Trophoblast cell (in vitro differentiated cells and primary cell): ENCODE results near the gene URI1. TPM values are rescaled to one million over a fixed set of nuclear protein-coding genes. Genes with fewer than 3 reads are reported as not detected.

Experiments used
- DNase-seq, 2 donors: peaks; one replicate each; pipeline ENCODE4 v3.0.0-alpha.2; 2016
- H2AFZ ChIP-seq: 2 replicates; pipeline ENCODE4 v1.6.1; 2013; ENCODE audit warnings: low read length, moderate library complexity, mild to moderate bottlenecking; ENCODE audit not compliant: insufficient read depth, poor library complexity
- H2AK5ac ChIP-seq: 2 replicates; pipeline ENCODE4 v1.6.1; 2013; ENCODE audit warnings: mild to moderate bottlenecking, low read length
- H2BK120ac ChIP-seq: 2 replicates; pipeline ENCODE4 v1.6.1; 2013; ENCODE audit warnings: low read length, mild to moderate bottlenecking, moderate library complexity; ENCODE audit not compliant: insufficient read depth, poor library complexity
- H2BK12ac ChIP-seq: 2 replicates; pipeline ENCODE4 v1.6.1; 2013; ENCODE audit warnings: mild to moderate bottlenecking, low read length, moderate library complexity
- H2BK5ac ChIP-seq: 2 replicates; pipeline ENCODE4 v1.6.1; 2013; ENCODE audit warnings: low read length, low read depth, moderate library complexity, mild to moderate bottlenecking; ENCODE audit not compliant: poor library complexity
- H3K14ac ChIP-seq: 2 replicates; pipeline ENCODE4 v1.6.1; 2013; ENCODE audit warnings: mild to moderate bottlenecking, low read length
- H3K18ac ChIP-seq: 2 replicates; pipeline ENCODE4 v1.6.1; 2013; ENCODE audit warnings: mild to moderate bottlenecking, low read length
- H3K23ac ChIP-seq: 2 replicates; pipeline ENCODE4 v1.6.1; 2013; ENCODE audit warnings: low read length
- H3K27ac ChIP-seq: 2 replicates; pipeline ENCODE4 v1.5.1; 2013; ENCODE audit warnings: low read depth, mild to moderate bottlenecking, inconsistent platforms, low read length, moderate library complexity
- H3K27me3 ChIP-seq: 2 replicates; pipeline ENCODE4 v1.6.1; 2013; ENCODE audit warnings: inconsistent platforms, mild to moderate bottlenecking, low read length, moderate library complexity; ENCODE audit not compliant: insufficient read depth
- H3K36me3 ChIP-seq, 2 experiments: 1 replicate in 1 of 2; 2 replicates in 1 of 2; pipeline ENCODE4 v1.6.1; 2013; ENCODE audit warnings: low read length in 2 of 2, mild to moderate bottlenecking in 2 of 2, moderate library complexity in 1 of 2; ENCODE audit not compliant: insufficient read depth in 2 of 2, control insufficient read depth in 1 of 2
- H3K4ac ChIP-seq: 2 replicates; pipeline ENCODE4 v1.6.1; 2013; ENCODE audit warnings: low read depth, mild to moderate bottlenecking, low read length, moderate library complexity
- H3K4me1 ChIP-seq, 2 experiments: 1 replicate in 1 of 2; 2 replicates in 1 of 2; pipeline ENCODE4 v1.6.1; 2013; ENCODE audit warnings: low read length in 2 of 2, mild to moderate bottlenecking in 2 of 2, moderate library complexity in 1 of 2; ENCODE audit not compliant: insufficient read depth in 2 of 2, control insufficient read depth in 1 of 2
- H3K4me2 ChIP-seq: 2 replicates; pipeline ENCODE4 v1.6.1; 2013; ENCODE audit warnings: inconsistent platforms, mild to moderate bottlenecking, low read length, moderate library complexity
- H3K4me3 ChIP-seq: 2 replicates; pipeline ENCODE4 v1.5.1; 2013; ENCODE audit warnings: mild to moderate bottlenecking, low read depth, low read length, inconsistent platforms
- H3K79me1 ChIP-seq: one replicate; pipeline ENCODE4 v1.6.1; 2013; ENCODE audit warnings: low read length
- H3K79me2 ChIP-seq: 2 replicates; pipeline ENCODE4 v1.6.1; 2013; ENCODE audit warnings: low read length, mild to moderate bottlenecking; ENCODE audit not compliant: control insufficient read depth, insufficient read depth, poor library complexity
- H3K9ac ChIP-seq: 2 replicates; pipeline ENCODE4 v1.6.1; 2013; ENCODE audit warnings: mild to moderate bottlenecking, low read length
- H3K9me3 ChIP-seq: 2 replicates; pipeline ENCODE4 v1.6.1; 2013; ENCODE audit warnings: low read depth, mild to moderate bottlenecking, control low read depth, inconsistent platforms, low read length; ENCODE audit not compliant: insufficient read depth
- H4K12ac ChIP-seq: 2 replicates; pipeline ENCODE4 v1.6.1; 2013; ENCODE audit warnings: low read depth, mild to moderate bottlenecking, low read length, moderate library complexity
- H4K8ac ChIP-seq: 2 replicates; pipeline ENCODE4 v1.6.1; 2013; ENCODE audit warnings: low read depth, mild to moderate bottlenecking, low read length, moderate library complexity
- H4K91ac ChIP-seq: one replicate; pipeline ENCODE4 v1.6.1; 2013; ENCODE audit warnings: low read depth, mild to moderate bottlenecking, low read length, moderate library complexity
- WGBS: extraction: QIAGEN DNeasy Blood & Tissue Kit; methylation state at CpG from one replicate; pipeline ENCODE4 v1.1.7; 2013; ENCODE audit warnings: missing lambda C conversion rate; ENCODE audit not compliant: insufficient read length, insufficient coverage; ENCODE audit errors: extremely low coverage; 5-methylcytosine and 5-hydroxymethylcytosine counted together
- polyA plus RNA-seq: library from polyadenylated mRNA; stranded (reverse); fragments of 200-250 nt; gene quantifications from 2 replicates; pipeline ENCODE4 v1.2.3, GENCODE V29; 2013

Gene URI1, protein sequence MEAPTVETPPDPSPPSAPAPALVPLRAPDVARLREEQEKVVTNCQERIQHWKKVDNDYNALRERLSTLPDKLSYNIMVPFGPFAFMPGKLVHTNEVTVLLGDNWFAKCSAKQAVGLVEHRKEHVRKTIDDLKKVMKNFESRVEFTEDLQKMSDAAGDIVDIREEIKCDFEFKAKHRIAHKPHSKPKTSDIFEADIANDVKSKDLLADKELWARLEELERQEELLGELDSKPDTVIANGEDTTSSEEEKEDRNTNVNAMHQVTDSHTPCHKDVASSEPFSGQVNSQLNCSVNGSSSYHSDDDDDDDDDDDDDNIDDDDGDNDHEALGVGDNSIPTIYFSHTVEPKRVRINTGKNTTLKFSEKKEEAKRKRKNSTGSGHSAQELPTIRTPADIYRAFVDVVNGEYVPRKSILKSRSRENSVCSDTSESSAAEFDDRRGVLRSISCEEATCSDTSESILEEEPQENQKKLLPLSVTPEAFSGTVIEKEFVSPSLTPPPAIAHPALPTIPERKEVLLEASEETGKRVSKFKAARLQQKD
- 41.6 and 42.6 TPM in 2 replicates for polyA plus RNA-seq

DNA sequence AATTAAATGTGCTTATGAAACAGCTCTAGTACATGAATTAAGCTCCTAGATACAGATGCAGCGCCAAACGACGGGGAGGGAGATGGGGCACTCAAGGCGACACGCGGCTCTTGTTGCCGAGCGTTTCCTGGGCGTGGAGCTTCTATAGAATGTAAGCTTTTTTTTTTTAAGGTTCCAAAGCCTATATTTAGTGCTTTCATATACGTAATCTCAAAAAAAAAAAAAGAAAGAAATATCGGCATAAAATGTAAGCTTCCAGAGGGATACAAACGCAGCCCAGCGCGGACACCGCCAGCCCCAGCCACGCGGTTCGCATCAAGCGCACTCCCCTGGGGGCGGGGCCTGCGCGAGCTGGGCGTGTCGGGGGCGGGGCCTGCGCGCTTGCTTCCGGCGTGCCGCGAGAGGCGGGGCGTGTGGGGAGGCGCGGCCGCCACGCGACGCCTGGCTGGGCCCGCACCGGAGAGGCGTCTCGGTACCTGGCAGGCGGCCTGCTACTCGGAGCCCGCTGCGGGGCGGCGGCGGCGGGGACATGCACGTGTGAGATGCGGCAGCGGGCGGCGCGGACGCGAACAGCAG, at the start of gene URI1:
TSS of gene URI1 (plus strand) at position 412 of the 576 bp plus-strand sequence. CDS start 309 bp downstream, outside the sequence.
- H3K14ac ChIP-seq: peak within 1 kb of the TSS; percentile 92
- no peak within 1 kb of the TSS for H2BK120ac ChIP-seq
- H3K79me1 ChIP-seq: peaks cover 6% of the 10 kb centered on the region
- peak within 1 kb of the TSS; percentile 91 for H2AFZ ChIP-seq
- no peak within 1 kb of the TSS for H3K23ac ChIP-seq
- peaks cover 0 to 5% of the 10 kb centered on the region in 2 experiments for H3K4me1 ChIP-seq
- no CpG with 5 or more reads among the region's 59 CpGs for WGBS
- peak within 1 kb of the TSS; percentile 90 for H4K91ac ChIP-seq
- peak within 1 kb of the TSS; percentile 36 for H2BK5ac ChIP-seq
- peak within 1 kb of the TSS; percentile 82 for H3K4me2 ChIP-seq
- H3K79me2 ChIP-seq: peaks cover 8% of the 10 kb centered on the region
- peak within 1 kb of the TSS; percentile 36 for H4K12ac ChIP-seq
- no peaks in the 10 kb centered on the region for H3K9me3 ChIP-seq
- no peaks in the 10 kb centered on the region for H3K27me3 ChIP-seq
- peak within 1 kb of the TSS; percentile 56 for H3K27ac ChIP-seq
- peak within 1 kb of the TSS; percentile 94 for H4K8ac ChIP-seq
- H3K9ac ChIP-seq: peak within 1 kb of the TSS; percentile 91
- H3K18ac ChIP-seq: peak within 1 kb of the TSS; percentile 96
- H3K36me3 ChIP-seq: no peaks in the 10 kb centered on the region
- peak; percentile 80 to 95 for DNase-seq
- H3K4ac ChIP-seq: peak within 1 kb of the TSS; percentile 51
- H2BK12ac ChIP-seq: no peak within 1 kb of the TSS
- H2AK5ac ChIP-seq: peak within 1 kb of the TSS; percentile 2
- peak within 1 kb of the TSS; percentile 97 for H3K4me3 ChIP-seq

DNA sequence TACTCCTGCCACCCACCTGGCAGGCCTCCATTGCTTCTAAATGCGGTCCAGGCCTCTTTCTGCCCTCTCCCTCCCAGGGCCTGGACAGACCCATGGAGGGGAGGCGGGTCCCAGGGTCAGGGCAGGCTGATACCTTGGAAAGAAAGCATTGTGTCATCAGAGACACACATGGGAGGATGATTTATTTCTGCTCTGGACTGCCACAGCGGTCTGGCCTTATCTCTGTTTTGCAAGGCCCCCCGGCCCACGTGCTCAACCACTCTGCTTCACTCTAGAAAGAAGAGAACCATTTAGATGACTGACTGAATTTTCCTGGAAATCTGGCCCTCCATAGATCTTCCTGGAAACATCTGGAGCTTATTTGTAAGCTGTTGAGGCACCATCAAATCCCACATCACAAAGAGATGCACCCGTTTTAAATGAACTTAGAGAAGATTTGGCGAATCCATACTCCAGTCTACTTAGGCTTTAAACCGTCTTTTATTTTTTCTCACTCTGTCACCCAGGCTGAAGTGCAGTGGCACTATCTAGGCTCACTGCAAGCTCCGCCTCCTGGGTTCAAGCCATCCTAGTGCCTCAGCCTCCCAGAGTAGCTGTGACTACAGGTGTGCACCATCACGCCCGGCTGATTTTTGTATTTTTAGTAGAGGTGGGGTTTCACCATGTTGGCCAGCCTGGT, 48.3 kb upstream of the URI1 start:
- Histone ChIP-seq H3K4me2 (no peak overlapping the region), H3K9me3 (peaks cover 3% of the 10 kb centered on the region), H2BK120ac (no peak overlapping the region), H3K27ac (no peak overlapping the region), H3K79me2 (no peaks in the 10 kb centered on the region), H3K14ac (no peak overlapping the region), H3K27me3 (no peaks in the 10 kb centered on the region), H2AK5ac (no peak overlapping the region), H3K36me3 (no peaks in the 10 kb centered on the region), H2AFZ (no peak overlapping the region), H4K8ac (no peak overlapping the region), H2BK5ac (no peak overlapping the region), H3K4ac (no peak overlapping the region), H3K18ac (no peak overlapping the region), H3K4me1 (no peaks in the 10 kb centered on the region), H4K91ac (no peak overlapping the region), H3K79me1 (no peaks in the 10 kb centered on the region), H3K9ac (no peak overlapping the region), H3K23ac (no peak overlapping the region), H4K12ac (no peak overlapping the region), H2BK12ac (no peak overlapping the region), H3K4me3 (no peak overlapping the region)
- DNase-seq: no peak
- WGBS: no CpG with 5 or more reads among the region's 11 CpGs

DNA sequence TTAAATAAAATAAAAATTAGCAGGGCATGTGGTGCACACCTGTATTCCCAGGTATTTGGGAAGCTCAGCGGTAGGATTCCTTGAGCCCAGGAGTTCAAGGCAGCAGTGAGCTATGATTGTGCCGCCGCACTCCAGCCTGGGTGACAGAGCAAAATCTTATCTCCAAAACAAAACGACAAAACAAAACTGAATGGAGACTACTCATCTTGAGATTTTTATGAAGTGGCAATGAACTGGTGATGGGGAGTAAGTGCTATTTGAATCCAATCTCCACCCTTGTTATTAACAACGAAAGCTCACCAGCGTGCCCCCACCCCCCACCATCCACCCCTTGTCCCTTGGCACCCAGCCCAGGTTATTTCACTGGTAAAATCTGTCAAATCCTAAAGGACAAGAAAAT, 45.2 kb upstream of the URI1 start:
- Histone ChIP-seq H3K4me3 (no peak overlapping the region), H3K4me2 (no peak overlapping the region), H2BK5ac (no peak overlapping the region), H2AK5ac (no peak overlapping the region), H3K18ac (no peak overlapping the region), H2AFZ (no peak overlapping the region), H3K79me1 (no peaks in the 10 kb centered on the region), H3K27me3 (no peaks in the 10 kb centered on the region), H4K8ac (no peak overlapping the region), H3K23ac (no peak overlapping the region), H2BK12ac (no peak overlapping the region), H3K27ac (no peak overlapping the region), H3K14ac (no peak overlapping the region), H3K9me3 (peaks cover under 1% of the 10 kb centered on the region), H3K4ac (no peak overlapping the region), H4K91ac (no peak overlapping the region), H3K4me1 (no peaks in the 10 kb centered on the region), H4K12ac (no peak overlapping the region), H2BK120ac (no peak overlapping the region), H3K36me3 (no peaks in the 10 kb centered on the region), H3K9ac (no peak overlapping the region), H3K79me2 (no peaks in the 10 kb centered on the region)
- no peak for DNase-seq
- no CpG with 5 or more reads among the region's 6 CpGs for WGBS

DNA sequence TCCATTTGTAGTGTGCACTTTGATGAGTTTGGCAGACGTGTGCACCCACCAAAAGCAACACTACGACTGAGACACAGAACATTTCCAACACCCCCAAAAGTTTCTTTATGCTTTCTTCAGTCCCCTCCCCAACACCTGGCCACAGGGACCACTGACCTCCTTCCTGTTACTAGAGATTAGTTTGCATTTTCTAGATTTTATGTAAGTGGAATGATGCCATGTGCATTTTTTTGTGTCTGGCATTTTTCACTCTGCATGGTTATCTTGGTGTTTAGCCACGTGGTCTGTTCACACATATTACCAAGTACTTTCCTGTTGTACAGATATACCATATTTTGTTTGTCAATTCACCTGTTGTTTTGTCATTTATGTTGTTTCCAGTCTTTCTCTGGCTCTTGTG, 44.6 kb upstream of the URI1 start:
- H2BK5ac ChIP-seq: no peak overlapping the region
- no peak overlapping the region for H3K9ac ChIP-seq
- no peaks in the 10 kb centered on the region for H3K9me3 ChIP-seq
- no peak overlapping the region for H3K27ac ChIP-seq
- H3K14ac ChIP-seq: no peak overlapping the region
- WGBS: no CpG with 5 or more reads among the region's 3 CpGs
- no peaks in the 10 kb centered on the region for H3K4me1 ChIP-seq
- no peaks in the 10 kb centered on the region for H3K36me3 ChIP-seq
- no peak overlapping the region for H2BK120ac ChIP-seq
- no peak overlapping the region for H3K4ac ChIP-seq
- H3K27me3 ChIP-seq: no peaks in the 10 kb centered on the region
- H4K91ac ChIP-seq: no peak overlapping the region
- H4K12ac ChIP-seq: no peak overlapping the region
- H2BK12ac ChIP-seq: no peak overlapping the region
- no peak overlapping the region for H3K18ac ChIP-seq
- H2AK5ac ChIP-seq: no peak overlapping the region
- no peak overlapping the region for H3K23ac ChIP-seq
- no peak for DNase-seq
- no peak overlapping the region for H3K4me2 ChIP-seq
- H3K4me3 ChIP-seq: no peak overlapping the region
- H4K8ac ChIP-seq: no peak overlapping the region
- H3K79me2 ChIP-seq: no peaks in the 10 kb centered on the region
- no peak overlapping the region for H2AFZ ChIP-seq
- no peaks in the 10 kb centered on the region for H3K79me1 ChIP-seq
